ENCODE results near the gene ASB2. TPM values are rescaled to one million over a fixed set of nuclear protein-coding genes. Genes with fewer than 3 reads are reported as not detected.

ASB2 gene
- total and polyA plus RNA-seq, 2 of the 13 experiments (the other 11 are each of a cell fraction or from before 2014, with no cell fraction given): 0.82 to 4.1 TPM

DNA sequence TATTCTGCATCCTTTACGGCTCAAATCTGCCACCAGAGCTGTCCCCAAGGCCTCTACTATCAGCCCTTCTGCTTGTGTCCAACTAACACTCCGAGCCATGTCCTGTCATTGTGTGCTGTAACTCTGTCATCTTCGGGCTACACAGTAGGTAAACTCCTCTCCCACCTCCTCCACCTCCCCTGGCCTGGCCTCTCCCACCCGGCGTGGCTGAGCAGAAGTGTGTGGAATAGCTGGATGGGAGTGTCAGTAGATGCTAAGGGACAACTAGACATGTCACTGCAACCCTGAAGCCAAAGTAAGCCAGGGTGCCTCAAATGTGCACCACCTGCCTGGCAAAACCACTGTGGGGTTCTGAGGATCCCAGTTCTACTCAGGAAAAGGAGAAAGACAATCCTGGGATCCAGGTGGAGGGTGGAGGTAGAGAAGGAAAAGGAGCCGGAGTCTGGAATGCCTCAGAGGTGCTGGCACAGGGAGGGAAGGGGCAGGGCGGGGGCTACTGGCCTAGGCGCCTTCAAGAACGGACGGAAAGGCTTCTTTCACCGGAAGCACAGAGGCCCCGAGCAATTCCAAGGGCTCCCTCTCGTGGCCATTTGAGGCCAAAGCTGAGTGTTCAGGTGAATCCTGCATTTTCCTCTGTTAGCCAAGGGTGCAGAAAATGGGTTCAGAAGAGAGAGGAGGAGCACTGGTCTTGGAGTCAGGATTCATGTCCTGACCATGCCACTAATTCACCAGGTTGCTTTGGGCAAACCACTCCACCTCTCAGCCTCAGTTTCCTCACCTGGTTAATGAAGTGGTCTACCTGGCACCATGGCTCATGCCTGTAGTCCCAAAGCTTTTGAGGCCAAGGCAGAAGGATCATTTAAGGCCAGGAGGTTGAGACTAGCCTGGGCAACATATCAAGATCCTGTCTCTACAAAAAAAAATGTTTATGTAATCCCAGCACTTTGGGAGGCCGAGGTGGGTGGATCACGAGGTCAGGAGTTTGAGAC, 69.7 kb downstream of the ASB2 start (continued):
- peak; percentile 88 for TF ChIP-seq ZBTB38 (CRISPR knock-in tag; IDR thresholded peaks at IDR 0.05)
- TF ChIP-seq PAWR (CRISPR knock-in tag; IDR thresholded peaks at IDR 0.05; ENCODE audit: borderline replicate concordance): no peak
- no peak for TF ChIP-seq FOXK2 (IDR thresholded peaks at IDR 0.05)
- TF ChIP-seq ZNF207 (IDR thresholded peaks at IDR 0.05; ENCODE audit: borderline replicate concordance): no peak
- no peak for TF ChIP-seq ZNF343 (CRISPR knock-in tag; IDR thresholded peaks at IDR 0.05)
- TF ChIP-seq ATF2 (CRISPR knock-in tag; IDR thresholded peaks at IDR 0.05): no peak
- no peak for TF ChIP-seq ZFYVE20 (CRISPR knock-in tag; IDR thresholded peaks at IDR 0.05; ENCODE audit: borderline replicate concordance, low read depth)
- no peak for TF ChIP-seq ZFP90 (CRISPR knock-in tag; IDR thresholded peaks at IDR 0.05; ENCODE audit: borderline replicate concordance)
- TF ChIP-seq ZNF605 (CRISPR knock-in tag; IDR thresholded peaks at IDR 0.05): no peak
- no peak for TF ChIP-seq GATA4 (IDR thresholded peaks at IDR 0.05; ENCODE audit: borderline replicate concordance, low read depth)
- no peak for TF ChIP-seq ISX (CRISPR knock-in tag; conservative IDR thresholded peaks at IDR 0.05)
- no peak for TF ChIP-seq MXD4 (CRISPR knock-in tag; IDR thresholded peaks at IDR 0.05)
- TF ChIP-seq SALL1 (CRISPR knock-in tag; IDR thresholded peaks at IDR 0.05): peak; percentile 34; the same call in 1 of the 2 replicates
- no peak for TF ChIP-seq MIXL1 (CRISPR knock-in tag; IDR thresholded peaks at IDR 0.05)
- TF ChIP-seq ERF (CRISPR knock-in tag; IDR thresholded peaks at IDR 0.05): 0 out of 2 replicates have a peak, but pooled peaks have one; percentile 28
- TF ChIP-seq ZKSCAN1 (IDR thresholded peaks at IDR 0.05; ENCODE audit: low read length): no peak
- no peak for TF ChIP-seq CCAR2 (optimal IDR thresholded peaks at IDR 0.05; ENCODE audit: low read depth, low read length)
- no peak for TF ChIP-seq ZNF607 (CRISPR knock-in tag; IDR thresholded peaks at IDR 0.05; ENCODE audit: borderline replicate concordance)
- no peak for TF ChIP-seq MYC (CRISPR knock-in tag; IDR thresholded peaks at IDR 0.05; ENCODE audit: borderline replicate concordance)
- TF ChIP-seq, protein P1, sequence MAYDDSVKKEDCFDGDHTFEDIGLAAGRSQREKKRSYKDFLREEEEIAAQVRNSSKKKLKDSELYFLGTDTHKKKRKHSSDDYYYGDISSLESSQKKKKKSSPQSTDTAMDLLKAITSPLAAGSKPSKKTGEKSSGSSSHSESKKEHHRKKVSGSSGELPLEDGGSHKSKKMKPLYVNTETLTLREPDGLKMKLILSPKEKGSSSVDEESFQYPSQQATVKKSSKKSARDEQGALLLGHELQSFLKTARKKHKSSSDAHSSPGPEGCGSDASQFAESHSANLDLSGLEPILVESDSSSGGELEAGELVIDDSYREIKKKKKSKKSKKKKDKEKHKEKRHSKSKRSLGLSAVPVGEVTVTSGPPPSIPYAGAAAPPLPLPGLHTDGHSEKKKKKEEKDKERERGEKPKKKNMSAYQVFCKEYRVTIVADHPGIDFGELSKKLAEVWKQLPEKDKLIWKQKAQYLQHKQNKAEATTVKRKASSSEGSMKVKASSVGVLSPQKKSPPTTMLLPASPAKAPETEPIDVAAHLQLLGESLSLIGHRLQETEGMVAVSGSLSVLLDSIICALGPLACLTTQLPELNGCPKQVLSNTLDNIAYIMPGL (CRISPR knock-in tag; IDR thresholded peaks at IDR 0.05; ENCODE audit: borderline replicate concordance in 1 of 2, low read depth in 1 of 2): peak in 1 of 2 experiments; percentile 24; a peak in 1 of 4 replicates
- TF ChIP-seq ZFY (CRISPR knock-in tag; IDR thresholded peaks at IDR 0.05): 0 out of 2 replicates have a peak, but pooled peaks have one; percentile 57
- TF ChIP-seq, protein P2, sequence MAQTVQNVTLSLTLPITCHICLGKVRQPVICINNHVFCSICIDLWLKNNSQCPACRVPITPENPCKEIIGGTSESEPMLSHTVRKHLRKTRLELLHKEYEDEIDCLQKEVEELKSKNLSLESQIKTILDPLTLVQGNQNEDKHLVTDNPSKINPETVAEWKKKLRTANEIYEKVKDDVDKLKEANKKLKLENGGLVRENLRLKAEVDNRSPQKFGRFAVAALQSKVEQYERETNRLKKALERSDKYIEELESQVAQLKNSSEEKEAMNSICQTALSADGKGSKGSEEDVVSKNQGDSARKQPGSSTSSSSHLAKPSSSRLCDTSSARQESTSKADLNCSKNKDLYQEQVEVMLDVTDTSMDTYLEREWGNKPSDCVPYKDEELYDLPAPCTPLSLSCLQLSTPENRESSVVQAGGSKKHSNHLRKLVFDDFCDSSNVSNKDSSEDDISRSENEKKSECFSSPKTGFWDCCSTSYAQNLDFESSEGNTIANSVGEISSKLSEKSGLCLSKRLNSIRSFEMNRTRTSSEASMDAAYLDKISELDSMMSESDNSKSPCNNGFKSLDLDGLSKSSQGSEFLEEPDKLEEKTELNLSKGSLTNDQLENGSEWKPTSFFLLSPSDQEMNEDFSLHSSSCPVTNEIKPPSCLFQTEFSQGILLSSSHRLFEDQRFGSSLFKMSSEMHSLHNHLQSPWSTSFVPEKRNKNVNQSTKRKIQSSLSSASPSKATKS (CRISPR knock-in tag; IDR thresholded peaks at IDR 0.05): no peak
- TF ChIP-seq SMC3 (IDR thresholded peaks at IDR 0.05; ENCODE audit: low read length): peak; percentile 64
- no peak for TF ChIP-seq ZNF740 (CRISPR knock-in tag; IDR thresholded peaks at IDR 0.05)
